Measurements from ENCODE around the gene SLC9A3. TPM values are rescaled to one million over a fixed set of nuclear protein-coding genes. Genes with fewer than 3 reads are reported as not detected.

The SLC9A3 gene
- total and polyA plus RNA-seq, 2 of the 13 experiments (the other 11 are each of a cell fraction or from before 2014, with no cell fraction given), result 1.5 to 1.8 TPM

DNA sequence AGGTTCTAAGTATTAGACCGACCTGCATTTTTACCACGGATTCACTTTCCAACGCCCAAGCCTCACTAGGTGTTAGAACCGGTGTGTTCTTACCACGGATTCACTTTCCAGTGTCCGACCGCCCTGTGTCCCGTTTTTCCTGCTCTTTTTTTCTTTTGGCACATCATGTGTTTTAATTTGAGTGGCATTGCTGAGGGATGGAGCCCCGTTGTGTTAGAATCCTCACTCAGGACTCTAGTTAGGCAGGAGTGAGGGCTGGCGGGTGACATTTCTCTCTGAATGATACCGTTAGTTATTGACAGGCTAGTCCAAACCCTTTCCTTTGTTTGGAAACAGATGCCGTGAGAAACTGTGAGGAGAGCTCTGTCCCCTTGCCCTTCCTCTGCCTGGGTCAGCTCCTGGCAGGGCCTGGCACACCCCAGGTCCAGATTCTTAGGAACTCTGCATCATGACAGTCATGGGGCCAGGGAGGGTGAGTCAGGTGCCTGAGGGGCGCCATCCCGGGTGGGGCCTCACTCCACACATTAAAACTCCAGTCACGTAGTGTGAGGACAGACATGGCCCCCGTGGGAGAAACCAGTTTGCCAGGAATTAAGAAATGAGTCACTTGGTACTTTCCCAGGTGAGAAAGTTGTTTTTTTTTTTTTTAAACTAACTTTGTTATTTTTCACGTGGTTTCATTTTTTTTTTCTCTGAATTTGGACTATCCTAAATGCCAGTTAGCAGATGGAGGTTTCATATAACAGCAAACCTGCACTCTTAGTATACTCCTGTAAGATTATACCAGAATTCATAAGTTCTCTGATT is 65.5 kb downstream of the SLC9A3 start:
- FAIRE-seq, result no peak
- Histone ChIP-seq H3K9ac (ENCODE audit: insufficient read depth, low read depth, low read length) (no peak overlapping the region), H4K20me1 (ENCODE audit: insufficient read depth, low read length) (0 out of 2 replicates have a peak, but pooled peaks cover 3% of the 10 kb centered on the region), H3K4me1 (ENCODE audit: insufficient read depth, low read length) (no peaks in the 10 kb centered on the region), H3K27me3 (ENCODE audit: control insufficient read depth in 1 of 2, insufficient read depth in 2 of 2, low read length in 2 of 2) (no peaks in the 10 kb centered on the region), H3K4me3 (replicated peaks in 1 of 3; ENCODE audit: insufficient read depth in 1 of 3, low read depth in 2 of 3, low read length in 3 of 3) (no peak overlapping the region), H3K4me2 (ENCODE audit: low read depth, low read length) (no peak overlapping the region), H2AFZ (ENCODE audit: low read length) (no peak overlapping the region), H3K9me3 (ENCODE audit: low read length) (no peaks in the 10 kb centered on the region), H3K27ac (ENCODE audit: extremely low read length, insufficient read depth, low read length) (no peak overlapping the region), H3K79me2 (ENCODE audit: insufficient read depth, low read length) (no peaks in the 10 kb centered on the region), H3K36me3 (replicated peaks in 1 of 2; ENCODE audit: control insufficient read depth in 1 of 2, insufficient read depth in 2 of 2, low read length in 2 of 2) (peaks cover 27 to 63% of the 10 kb centered on the region in 2 experiments; a peak in 4 of 5 replicates)
- BruUV-seq (replicated peaks), result no TSS peak
- WGBS (ENCODE audit: low lambda C conversion rate), result 93% methylated on average over 17 of the region's 17 CpGs
- intact Hi-C loops (cut with micrococcal nuclease; ENCODE audit: unreplicated experiment), result no loop called here
- ChIA-PET CTCF (ENCODE audit: low intra/inter-chr PET ratio, low total read pairs) (no interaction called here), POLR2A (no interaction called here)
- TF ChIP-seq NR2F2 (IDR thresholded peaks at IDR 0.05; ENCODE audit: borderline replicate concordance, low read depth), result no peak
- TF ChIP-seq, protein P1, sequence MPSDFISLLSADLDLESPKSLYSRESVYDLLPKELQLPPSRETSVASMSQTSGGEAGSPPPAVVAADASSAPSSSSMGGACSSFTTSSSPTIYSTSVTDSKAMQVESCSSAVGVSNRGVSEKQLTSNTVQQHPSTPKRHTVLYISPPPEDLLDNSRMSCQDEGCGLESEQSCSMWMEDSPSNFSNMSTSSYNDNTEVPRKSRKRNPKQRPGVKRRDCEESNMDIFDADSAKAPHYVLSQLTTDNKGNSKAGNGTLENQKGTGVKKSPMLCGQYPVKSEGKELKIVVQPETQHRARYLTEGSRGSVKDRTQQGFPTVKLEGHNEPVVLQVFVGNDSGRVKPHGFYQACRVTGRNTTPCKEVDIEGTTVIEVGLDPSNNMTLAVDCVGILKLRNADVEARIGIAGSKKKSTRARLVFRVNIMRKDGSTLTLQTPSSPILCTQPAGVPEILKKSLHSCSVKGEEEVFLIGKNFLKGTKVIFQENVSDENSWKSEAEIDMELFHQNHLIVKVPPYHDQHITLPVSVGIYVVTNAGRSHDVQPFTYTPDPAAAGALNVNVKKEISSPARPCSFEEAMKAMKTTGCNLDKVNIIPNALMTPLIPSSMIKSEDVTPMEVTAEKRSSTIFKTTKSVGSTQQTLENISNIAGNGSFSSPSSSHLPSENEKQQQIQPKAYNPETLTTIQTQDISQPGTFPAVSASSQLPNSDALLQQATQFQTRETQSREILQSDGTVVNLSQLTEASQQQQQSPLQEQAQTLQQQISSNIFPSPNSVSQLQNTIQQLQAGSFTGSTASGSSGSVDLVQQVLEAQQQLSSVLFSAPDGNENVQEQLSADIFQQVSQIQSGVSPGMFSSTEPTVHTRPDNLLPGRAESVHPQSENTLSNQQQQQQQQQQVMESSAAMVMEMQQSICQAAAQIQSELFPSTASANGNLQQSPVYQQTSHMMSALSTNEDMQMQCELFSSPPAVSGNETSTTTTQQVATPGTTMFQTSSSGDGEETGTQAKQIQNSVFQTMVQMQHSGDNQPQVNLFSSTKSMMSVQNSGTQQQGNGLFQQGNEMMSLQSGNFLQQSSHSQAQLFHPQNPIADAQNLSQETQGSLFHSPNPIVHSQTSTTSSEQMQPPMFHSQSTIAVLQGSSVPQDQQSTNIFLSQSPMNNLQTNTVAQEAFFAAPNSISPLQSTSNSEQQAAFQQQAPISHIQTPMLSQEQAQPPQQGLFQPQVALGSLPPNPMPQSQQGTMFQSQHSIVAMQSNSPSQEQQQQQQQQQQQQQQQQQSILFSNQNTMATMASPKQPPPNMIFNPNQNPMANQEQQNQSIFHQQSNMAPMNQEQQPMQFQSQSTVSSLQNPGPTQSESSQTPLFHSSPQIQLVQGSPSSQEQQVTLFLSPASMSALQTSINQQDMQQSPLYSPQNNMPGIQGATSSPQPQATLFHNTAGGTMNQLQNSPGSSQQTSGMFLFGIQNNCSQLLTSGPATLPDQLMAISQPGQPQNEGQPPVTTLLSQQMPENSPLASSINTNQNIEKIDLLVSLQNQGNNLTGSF (CRISPR knock-in tag; IDR thresholded peaks at IDR 0.05), result no peak
- TF ChIP-seq GFI1 (CRISPR knock-in tag; IDR thresholded peaks at IDR 0.05; ENCODE audit: borderline replicate concordance), result no peak
- no peak for TF ChIP-seq ZBTB20 (CRISPR knock-in tag; IDR thresholded peaks at IDR 0.05; ENCODE audit: borderline replicate concordance, low read depth)
- no peak for TF ChIP-seq CENPX (CRISPR knock-in tag; IDR thresholded peaks at IDR 0.05)
- no peak for TF ChIP-seq PCBP1 (IDR thresholded peaks at IDR 0.05; ENCODE audit: borderline replicate concordance, low read depth, low read length)
- TF ChIP-seq CTCF (CRISPR knock-in tag; IDR thresholded peaks at IDR 0.05), result no peak
- TF ChIP-seq SP2 (CRISPR knock-in tag; IDR thresholded peaks at IDR 0.05), result no peak
- TF ChIP-seq NFIB (CRISPR knock-in tag; IDR thresholded peaks at IDR 0.05; ENCODE audit: borderline replicate concordance), result no peak
- no peak for TF ChIP-seq U2AF1 (optimal IDR thresholded peaks at IDR 0.05; ENCODE audit: low read depth, low read length)
- TF ChIP-seq DNMT1 (CRISPR knock-in tag; IDR thresholded peaks at IDR 0.05), result no peak
- TF ChIP-seq ATF7 (IDR thresholded peaks at IDR 0.05), result no peak
- no peak for TF ChIP-seq ATF7 (CRISPR knock-in tag; IDR thresholded peaks at IDR 0.05)
- no peak for ATAC-seq
- in situ Hi-C loops (cut with HindIII; ENCODE audit: extremely low pct_ligation_motif_present, low pct_unique_long_range_greater_than_20kb), result no loop called here
- DNase-seq (ENCODE audit: low spot score), result no peak

Measured in HepG2 (cell line).